ENCODE data around the gene PTCD1.
A peak's percentile ranks its signal among the peaks of the same experiment; 100 is the strongest.

PTCD1 gene

DNA sequence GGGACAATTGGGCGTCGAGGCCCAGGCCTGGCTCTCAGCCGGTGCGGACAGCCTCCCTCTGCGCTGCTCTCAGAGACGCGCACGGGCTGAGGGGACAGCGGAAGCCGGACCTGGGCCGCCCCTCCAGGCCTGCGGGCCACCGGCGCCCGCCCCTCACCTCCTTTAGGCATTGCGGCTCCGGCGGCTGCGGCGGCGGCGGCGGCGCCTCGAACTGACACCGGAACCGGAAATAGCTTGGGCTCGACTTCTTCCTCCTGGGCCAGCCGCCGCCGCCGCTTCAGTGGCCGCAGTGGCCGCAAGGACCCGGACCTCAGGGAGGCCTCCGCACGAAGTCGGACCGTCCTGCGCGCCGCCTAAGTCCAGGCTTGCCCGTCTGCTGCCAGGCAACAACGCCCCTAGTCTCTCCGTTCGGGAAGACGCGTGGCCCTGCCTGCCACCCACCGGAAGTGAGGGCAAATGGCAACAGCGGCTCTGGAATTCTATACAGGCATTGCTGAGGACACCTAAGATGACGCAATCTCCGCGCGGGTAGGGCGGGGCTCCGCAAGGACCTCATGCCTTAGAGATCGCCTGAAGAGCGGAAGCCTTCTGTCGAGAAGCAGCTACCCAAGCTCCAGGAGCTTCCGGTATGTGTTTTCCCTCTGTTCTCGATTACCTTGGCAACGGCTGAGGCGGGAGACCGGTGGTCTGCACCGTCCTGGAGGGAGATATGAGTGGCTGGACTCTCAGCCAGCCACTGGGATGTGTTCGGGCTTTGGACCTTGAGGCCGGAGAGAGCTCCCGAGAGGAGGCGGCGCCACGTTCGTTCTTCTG lies 30.0 kb downstream of the PTCD1 start, which contains the start of the genes BUD31 and PDAP1:
BUD31 (plus strand) TSS at position 591 of the 813 bp plus-strand sequence. CDS start 2,124 bp downstream, outside the sequence.
PDAP1 (minus strand) TSS at position 219 of the 813 bp plus-strand sequence; CDS start at position 170, 49 bp downstream.
- DNase-seq (ENCODE audit: low read depth in 2 of 2) = peak; percentile 87 to 91

DNA sequence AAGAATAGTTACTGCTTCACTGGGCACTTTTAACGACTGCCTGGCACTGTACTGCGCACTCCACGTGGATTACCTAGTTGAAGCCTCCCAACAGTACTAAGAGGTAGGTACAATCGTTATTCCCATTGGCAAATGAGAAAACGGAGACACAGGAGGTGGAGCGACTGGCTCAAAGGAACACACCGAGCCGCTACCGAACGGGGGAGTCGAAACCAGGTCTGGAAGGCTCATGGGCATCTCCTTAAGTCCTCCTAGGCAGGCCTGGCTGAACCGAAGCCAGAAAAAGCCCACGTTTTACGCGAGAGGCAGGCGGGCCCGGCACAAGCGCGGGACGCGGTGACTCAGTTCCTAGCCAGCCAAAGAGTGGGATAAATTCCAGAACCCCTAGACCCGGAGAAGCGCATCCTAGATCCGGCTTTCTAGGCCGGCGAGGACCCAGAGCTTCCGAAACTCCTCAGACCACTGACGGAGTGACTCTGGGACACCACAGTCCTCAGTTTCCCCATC lies 30.7 kb downstream of the PTCD1 start:
- DNase-seq (ENCODE audit: low read depth in 2 of 2) = no peak

DNA sequence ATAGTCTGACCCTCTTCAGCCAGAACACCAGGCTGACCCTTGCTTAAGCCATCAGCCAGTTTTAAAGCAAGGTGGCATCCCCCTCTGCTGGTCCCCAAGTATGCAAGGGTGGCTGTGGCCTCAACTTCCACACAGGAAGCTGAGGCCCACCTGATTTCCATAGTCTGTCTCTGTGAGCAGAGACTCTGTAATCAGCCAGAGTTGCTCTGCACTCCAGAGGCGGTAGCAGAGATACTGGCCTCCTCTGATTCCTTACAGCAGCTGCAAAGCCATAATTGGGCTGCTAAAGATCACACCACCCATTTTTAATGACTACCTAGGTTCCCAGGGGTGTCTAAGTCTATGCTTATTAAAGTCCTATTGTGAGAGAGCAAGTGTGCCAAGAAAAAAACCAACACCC lies 32.0 kb downstream of the PTCD1 start:
- DNase-seq (ENCODE audit: low read depth in 2 of 2) = no peak

DNA sequence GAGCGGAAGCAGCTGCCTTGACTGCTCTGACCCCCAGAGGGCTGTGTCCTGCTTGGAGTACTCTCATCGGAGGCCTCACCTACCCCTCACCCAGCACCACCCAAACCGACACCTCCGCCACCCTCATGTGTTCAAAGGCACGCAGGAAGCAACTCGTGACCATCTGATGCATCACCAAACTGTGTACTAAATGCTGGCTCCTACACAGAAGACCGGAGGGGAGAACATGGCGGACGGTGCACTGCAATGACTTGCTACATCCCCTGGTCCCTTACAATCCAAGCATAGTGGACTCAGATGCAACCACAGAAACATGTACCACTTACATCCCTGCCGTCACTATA lies 33.6 kb downstream of the PTCD1 start:
- no peak for DNase-seq (ENCODE audit: low read depth in 2 of 2)

DNA sequence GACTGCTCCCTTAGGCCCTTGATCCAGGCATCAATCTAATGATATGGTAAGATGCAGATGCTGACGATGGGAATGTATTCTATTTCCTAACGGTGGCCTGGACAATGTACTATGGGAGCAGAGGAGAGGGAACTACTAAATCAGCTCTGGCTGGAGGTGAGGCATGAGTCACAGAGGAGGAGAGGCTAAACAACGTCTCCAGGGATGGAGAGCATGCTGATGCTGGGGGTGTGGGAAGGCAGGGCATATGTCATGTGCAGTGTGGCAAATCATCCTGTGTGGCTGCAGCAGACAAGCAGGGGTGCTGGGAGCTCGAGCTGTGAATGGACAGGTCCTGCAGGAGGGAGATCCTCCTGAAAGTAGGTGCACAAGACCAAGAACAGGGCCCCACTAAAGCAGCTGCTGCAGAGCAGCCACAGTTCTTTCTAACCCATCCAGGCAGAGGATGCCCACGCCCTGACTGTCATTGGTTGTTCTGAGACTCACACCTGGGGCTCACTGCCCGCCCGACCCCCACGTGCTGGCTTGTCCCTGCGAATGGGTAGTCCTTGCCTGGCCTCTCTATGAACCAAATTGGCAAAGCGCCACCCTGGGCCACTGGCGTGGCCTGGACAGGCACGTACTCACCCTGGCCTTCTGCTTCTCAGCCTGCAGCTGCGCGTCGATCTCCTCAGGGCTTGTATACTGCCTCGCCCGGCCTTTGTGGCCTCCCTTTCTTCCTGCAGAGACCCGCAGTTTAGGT lies 34.2 kb downstream of the PTCD1 start:
- no peak for DNase-seq (ENCODE audit: low read depth in 2 of 2)

DNA sequence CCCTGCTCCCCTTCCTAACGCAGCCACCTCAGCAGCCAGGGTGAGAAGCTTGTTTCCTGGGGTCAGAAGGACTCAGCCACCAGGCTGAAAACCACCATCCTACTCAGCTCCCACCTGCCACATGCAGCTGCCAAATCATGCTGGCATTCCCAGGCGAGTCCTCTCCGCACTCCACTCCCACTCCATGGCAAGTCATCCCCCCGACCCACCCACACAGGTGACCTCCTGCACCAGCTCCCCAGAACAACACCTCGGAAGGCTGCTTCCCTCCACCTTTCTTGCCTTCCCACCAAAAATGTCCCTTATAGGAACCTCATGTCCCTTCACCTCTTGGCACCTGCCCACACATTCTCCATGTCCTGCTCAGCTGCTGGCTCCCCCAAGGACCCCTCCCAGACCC lies 34.8 kb downstream of the PTCD1 start:
- no peak for DNase-seq (ENCODE audit: low read depth in 2 of 2)

DNA sequence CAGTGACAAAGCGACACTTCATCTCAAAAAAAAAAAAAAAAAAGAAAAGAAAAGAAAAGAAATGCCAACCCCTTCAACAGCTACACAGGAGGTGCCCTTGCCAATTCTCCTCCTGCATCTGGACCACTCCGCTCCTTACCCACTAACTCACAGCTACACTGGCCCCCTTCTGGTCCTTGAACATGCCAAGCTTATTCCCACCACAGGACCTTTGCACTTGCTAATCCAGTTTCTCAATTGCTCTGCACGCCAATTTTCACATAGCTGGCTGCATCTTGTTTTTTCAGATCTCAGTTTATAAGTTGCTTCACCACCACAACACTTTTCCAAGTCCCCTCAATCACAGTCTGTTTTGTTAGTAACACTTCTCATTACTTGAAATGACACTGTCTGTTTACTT lies 35.7 kb downstream of the PTCD1 start:
- no peak for DNase-seq (ENCODE audit: low read depth in 2 of 2)

DNA sequence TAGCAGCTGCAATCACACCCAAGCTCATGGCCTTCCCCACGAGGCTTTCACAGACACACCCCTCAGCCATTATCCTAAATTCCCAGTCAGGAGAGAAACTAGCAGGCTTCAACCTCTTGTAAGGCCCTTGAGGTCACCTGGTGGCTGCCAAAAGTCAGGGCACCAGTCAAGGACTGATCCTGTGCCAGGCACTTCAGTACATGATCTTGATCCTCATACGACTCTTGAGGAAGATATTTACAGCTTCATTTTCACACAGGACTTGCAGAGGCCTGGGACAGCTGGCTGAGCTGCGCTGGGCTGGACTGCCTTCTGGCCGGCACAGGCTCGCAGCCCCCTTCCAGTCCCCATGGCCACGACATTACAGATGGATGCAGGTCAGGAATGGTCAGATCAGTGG lies 39.0 kb downstream of the PTCD1 start:
- DNase-seq (ENCODE audit: low read depth in 2 of 2) = no peak

DNA sequence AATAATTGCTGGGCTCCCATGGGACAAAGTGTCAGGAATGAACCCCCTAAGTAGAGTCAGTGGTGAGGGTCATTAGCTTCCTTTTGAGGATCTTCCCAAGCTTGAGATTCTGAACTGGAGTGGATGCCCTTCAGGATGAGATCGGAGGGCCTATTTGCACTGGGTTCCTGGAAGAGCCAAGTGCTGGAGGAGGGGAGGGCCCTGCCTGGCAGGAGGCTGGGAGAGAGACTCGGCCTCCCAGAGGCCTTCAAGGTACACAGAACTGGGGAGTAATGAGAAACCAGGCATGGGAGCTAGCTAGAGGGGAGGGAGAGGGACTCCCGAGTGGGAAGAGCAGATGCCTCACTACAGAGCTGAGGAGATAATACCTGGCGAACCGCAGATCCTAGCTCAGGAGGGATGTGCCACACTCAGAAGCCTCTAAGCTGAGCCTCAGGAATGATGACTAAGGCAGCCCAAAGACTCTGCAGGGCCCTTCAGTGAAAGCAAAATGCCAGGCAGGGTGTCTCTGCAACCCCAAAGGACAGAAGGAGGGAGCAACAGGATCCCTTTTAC lies 39.6 kb downstream of the PTCD1 start:
- DNase-seq (ENCODE audit: low read depth in 2 of 2) = no peak

DNA sequence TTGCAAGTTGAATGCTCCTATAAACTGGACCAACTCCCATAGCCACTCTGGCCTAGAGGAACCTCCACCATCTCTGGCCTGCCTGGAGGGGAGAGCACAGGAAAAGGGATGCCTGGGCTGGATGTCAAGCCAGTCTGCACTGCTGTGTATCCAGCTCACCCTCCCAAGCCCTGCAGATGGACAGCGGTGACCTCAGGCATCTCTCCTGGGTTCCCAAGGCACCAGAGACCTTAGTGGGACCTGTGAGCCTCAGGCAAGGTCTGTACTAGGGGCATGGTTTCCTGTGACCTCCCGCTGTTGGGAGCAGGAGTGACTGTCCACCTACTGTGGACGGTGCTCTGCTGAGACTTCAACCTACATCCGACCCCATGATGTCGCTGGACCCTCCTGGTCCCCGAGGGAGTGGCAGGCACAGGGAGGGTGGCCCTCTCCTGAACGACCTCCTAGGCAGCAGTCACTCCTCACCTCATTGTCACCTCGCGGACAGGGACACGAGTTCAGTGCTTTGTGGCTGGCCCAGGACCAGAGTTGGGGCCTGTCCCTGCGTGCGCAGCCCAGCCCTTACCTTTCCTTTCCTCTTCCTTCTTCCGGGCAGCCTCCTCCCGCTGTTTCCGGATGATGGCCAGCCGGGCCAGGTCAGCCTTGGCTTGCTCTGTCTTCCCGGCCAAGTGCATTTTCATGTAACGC lies 41.2 kb downstream of the PTCD1 start:
- DNase-seq (ENCODE audit: low read depth in 2 of 2) = no peak

DNA sequence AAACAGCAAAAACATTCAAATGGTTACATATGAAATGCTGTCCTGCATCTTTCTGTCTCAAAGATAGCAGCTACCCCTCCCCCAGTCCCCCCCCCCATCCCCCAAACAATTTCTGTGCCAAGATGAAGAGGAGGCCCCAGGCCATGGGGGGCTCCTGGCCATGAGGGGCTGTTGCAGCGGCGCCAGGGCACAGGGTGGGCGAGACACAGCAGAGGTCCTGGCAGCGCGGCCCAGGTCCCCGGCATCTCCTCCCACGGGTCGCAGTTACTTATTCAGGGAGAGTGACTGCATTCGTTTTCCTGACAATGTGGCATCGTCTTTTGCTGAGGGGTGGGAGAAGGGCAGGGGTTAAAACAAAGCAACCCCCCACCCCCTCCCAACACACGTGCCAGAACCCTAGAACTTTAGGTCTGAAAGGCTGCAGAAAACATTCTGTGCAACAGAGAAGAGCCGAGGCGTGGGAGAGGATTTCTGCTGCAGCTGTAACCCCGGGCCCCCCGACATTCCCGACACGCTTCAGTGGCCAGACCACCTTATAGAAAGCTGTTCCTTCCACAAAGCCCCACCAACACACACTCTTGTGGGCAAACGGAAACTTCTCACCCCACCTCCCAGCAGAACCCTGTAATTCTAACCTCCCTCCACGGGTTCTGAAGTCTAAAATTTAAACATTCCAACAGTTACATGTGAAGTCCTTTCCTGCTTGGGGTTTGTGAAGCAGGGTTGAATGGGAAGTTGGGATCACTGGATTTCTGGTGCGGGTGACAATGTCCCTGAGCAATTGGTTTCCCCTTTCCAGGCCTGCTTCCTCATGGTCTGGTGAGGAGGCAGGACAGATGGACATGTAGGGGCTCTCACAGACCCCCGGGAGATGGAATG lies 41.9 kb downstream of the PTCD1 start:
- DNase-seq (ENCODE audit: low read depth in 2 of 2) = no peak

DNA sequence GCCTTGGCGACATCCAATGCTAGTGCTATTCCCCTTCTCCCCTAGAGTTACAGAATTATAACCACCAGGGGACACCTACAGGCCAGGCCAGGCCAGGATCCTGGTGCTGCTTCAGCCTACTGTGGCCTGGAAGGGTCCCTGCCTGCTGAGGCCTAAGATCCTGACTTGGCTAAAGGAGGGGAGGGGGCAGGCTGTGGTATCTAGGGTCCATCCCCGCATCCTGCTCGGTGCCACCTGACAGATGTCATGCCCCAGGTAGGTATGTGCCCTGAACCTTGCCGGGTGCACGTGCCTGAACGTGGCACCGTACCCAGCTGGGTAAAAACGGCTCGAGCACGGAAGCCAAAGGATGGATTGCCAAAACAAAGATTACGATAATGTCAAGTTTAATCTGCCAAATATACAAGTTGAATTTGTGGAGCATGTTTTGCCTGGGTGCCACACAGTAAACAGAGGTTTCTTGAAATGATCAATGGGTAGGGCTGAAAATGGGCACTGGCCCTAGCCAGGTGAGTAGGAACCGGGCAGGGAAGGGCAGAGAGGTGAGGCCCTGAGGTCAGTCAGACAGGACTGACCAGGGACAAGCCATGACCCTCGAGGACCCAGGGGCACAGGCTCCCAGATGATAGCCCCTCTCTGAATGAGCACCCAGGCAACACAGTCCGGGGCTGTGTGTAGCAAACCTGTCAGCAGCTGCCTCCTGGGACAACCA lies 42.8 kb downstream of the PTCD1 start:
- DNase-seq (ENCODE audit: low read depth in 2 of 2) = no peak

DNA sequence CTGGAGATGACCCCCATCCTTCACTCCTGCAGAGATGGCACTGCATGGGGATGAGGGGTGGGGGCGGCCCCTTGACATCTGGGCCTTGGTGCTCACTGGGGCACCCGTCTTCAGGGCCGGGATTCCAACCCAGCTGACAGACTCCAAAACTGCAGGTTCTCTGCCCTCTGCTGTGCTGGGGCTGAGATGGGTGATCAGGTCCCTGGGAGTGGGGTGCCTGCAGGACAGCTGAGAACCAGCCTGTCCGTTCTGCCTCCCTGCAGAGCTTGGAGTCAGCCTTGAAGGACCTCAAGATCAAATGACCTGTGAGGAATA lies 44.5 kb downstream of the PTCD1 start:
- no peak for DNase-seq (ENCODE audit: low read depth in 2 of 2)

DNA sequence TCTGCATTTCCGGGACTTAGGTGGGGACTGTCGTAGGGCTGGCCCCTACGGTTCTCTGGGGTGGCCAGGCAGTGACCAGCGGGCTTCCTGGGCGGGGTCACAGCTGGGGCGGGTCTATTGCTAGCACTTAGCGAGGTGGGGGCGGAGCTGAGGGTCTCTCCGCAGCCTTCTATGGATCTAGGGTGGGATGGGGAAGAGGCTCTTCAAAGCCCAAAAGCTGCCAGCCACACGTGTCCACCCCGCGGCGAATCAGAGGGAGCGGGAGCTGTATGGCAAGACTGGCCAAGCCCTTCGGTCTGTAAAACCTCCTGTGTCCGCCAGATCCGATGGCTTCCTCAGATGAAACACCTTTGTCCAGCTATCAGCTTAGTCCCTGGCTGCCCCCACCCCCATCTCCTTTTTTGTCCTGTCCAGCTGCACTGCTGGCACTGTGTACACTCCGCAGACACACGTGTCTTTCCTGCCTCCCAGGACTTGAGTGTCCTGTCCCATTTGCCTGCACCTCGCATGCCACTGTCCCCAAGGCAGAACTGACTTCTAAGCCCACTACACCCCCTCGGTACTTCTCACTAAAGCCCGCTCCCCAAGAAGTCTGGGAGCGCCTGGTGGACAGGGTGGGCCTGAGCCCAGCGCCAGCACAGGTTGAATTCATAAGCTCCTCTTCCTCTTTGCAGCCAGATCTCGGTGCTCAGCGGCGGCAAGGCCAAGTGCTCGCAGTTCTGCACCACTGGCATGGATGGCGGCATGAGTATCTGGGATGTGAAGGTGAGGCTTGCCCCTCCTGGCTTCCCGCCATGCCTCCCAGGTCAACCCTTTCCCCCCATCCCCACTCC lies 45.0 kb downstream of the PTCD1 start:
- no peak for DNase-seq (ENCODE audit: low read depth in 2 of 2)

DNA sequence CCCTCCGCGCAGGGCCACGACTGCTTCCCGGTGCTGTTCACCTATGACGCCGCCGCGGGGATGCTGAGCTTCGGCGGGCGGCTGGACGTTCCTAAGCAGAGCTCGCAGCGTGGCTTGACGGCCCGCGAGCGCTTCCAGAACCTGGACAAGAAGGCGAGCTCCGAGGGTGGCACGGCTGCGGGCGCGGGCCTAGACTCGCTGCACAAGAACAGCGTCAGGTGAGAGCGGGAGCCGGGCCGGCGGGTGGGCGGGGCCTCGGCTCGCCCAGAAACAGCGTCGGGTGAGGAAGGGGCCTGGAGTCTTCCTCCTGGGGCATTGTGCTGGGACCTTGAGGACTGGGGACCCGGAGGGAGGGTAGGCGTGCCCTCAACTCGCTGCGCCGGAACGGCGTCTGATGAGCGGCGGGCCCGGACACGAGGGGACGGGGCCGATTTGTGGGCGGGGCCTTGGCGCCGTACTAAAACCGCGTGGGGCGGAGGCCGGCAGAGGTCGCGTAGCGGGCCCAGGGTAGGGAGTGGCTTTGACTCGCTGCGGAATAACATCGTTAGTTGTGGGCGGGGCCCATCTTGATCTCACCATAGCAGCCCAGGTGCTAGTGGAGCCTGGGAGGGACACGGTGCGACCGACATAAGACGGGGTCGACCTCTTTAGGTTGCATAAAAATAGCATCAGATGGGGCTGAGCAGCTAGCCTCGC lies 45.8 kb downstream of the PTCD1 start:
- peak; percentile 60 to 63 for DNase-seq (ENCODE audit: low read depth in 2 of 2)

DNA sequence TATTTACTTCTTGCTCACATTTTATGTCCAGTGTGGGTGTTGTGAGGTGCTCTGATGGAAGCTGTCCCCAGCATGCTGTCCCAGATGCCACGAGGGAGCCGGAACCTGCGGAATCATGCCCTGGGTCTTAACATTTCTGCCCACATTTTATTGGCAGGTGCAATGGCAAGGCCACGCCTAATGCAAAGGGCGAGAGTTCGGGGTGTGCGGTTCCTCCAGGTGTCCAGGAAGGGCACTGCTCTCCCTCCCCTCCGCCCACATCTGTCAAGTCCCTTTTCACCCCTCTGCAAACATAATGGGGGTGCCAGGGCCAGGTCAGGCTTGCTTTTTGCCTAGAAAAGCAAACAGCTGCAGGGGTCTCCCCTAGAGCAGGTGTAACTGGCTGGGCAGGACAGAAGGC lies 46.6 kb downstream of the PTCD1 start:
- no peak for DNase-seq (ENCODE audit: low read depth in 2 of 2)

DNA sequence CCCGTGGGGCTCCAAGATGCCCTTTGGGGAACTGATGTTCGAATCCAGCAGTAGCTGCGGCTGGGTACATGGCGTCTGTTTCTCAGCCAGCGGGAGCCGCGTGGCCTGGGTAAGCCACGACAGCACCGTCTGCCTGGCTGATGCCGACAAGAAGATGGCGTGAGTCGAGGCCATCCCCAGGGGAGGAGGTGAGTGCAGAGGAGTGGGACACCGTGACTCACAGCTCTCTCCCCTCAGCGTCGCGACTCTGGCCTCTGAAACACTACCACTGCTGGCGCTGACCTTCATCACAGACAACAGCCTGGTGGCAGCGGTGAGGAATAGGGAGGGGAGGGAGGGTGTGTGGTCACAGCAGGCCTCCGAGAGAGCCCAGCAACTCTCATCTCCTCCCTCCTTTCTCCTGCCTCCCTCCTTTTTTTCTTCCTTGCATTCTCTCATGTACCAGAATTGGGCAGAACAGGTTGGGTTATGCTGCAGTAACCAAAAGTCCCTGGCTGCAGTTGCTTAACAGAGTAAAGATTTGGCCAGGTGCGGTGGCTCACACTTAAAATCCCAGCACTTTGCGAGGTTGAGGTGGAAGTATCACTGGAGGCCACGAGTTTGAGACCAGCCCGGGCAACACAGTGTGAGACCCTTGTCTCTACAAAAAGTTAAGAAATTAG lies 47.5 kb downstream of the PTCD1 start:
- no peak for DNase-seq (ENCODE audit: low read depth in 2 of 2)

DNA sequence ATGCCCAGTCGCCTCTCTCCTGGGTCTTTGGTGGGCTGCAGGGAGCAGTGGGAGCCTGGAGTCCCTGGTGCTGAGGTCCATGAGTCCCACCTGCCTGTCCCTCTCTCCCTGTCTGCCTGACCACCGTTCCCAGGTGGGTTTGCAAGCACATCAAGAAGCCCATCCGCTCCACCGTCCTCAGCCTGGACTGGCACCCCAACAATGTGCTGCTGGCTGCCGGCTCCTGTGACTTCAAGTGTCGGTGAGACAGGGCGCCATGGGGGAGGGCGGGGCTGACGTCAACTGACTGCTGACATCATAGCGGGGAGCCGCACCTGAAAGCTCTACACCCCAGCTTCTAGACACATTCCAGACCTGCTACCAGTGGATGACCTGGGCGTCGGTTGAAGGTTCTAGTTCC lies 48.8 kb downstream of the PTCD1 start:
- DNase-seq (ENCODE audit: low read depth in 2 of 2) = no peak

DNA sequence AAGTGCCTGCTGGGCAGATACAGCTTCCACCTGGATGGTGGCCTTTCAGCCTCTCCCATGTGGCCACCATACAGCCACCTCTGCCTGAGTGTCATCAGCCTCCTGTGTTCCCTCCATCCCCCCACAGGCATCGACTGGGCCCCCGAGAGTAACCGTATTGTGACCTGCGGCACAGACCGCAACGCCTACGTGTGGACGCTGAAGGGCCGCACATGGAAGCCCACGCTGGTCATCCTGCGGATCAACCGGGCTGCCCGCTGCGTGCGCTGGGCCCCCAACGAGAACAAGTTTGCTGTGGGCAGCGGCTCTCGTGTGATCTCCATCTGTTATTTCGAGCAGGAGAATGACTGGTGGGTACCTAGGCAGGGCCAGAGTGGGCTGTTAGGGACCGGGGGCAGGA lies 50.7 kb downstream of the PTCD1 start:
- DNase-seq (ENCODE audit: low read depth in 2 of 2) = no peak

Measured in activated CD8-positive, alpha-beta memory T cell treated with anti-CD3 and anti-CD28 coated beads for 4 hours (primary cell).